GM13977 (cell line): Measurements from ENCODE around the gene SLC9A4.

Experiments used
- DNase-seq: peaks from one replicate; pipeline ENCODE4 v3.0.0; 2012; ENCODE audit warnings: low spot score
- in situ Hi-C: fragments of 300-500 bp; cut with MboI; formaldehyde crosslinking; loops from one replicate; pipeline ENCODE4 v1.12.0; 2022; ENCODE audit warnings: low sequenced_read_pairs, low pct_unique_long_range_greater_than_20kb, mixed read lengths, inconsistent platforms; ENCODE audit not compliant: unreplicated experiment
- TF ChIP-seq, protein P1 (sequence below): IDR thresholded peaks from 2 replicates; pipeline ENCODE4 v1.5.1; 2012; ENCODE audit warnings: mild to moderate bottlenecking, control low read depth; ENCODE audit not compliant: insufficient read depth; ENCODE audit errors: extremely low read depth, missing control alignments

The SLC9A4 gene

DNA sequence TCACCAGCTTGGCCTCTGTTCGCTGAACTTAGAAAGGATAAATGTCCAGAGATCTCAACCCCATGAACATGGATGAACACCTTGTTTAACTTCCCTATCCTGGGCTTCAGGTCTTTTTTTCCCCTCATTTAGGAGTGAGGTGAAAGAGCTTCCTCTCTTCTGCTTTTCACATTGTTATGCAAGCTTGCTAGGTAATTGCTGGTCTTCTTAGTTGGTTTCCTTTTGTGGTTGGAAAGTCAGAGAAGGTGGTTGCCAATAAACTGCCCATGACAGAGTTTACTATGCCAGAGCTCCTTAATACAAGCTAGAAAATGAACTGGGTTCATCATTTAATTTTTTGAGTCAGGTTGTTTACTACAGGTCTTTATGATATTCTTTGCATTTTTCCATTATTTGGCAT lies 16.6 kb downstream of the SLC9A4 start:
- in situ Hi-C loops: no loop called here
- DNase-seq: no peak

DNA sequence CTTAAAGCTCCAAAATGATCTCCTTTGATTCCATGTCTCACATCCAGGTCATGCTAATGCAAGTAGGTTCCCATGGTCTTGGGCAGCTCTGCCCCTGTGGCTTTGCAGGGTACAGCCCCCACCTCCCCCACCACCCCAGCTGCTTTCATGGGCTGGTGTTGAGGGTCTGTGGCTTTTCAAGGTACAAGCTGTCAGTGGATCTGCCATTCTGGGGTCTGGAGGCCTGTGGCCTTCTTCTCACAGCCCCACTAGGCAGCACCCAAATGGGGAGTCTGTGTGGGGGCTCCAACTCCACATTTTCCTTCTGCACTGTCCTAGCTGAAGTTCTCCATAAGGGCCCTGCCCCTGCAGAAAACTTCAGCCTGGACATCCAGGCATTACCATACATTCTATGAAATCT lies 19.0 kb downstream of the SLC9A4 start:
- DNase-seq: no peak

More for the DNA sequence above, 16.6 kb downstream of the SLC9A4 start:
- TF ChIP-seq, protein P1, sequence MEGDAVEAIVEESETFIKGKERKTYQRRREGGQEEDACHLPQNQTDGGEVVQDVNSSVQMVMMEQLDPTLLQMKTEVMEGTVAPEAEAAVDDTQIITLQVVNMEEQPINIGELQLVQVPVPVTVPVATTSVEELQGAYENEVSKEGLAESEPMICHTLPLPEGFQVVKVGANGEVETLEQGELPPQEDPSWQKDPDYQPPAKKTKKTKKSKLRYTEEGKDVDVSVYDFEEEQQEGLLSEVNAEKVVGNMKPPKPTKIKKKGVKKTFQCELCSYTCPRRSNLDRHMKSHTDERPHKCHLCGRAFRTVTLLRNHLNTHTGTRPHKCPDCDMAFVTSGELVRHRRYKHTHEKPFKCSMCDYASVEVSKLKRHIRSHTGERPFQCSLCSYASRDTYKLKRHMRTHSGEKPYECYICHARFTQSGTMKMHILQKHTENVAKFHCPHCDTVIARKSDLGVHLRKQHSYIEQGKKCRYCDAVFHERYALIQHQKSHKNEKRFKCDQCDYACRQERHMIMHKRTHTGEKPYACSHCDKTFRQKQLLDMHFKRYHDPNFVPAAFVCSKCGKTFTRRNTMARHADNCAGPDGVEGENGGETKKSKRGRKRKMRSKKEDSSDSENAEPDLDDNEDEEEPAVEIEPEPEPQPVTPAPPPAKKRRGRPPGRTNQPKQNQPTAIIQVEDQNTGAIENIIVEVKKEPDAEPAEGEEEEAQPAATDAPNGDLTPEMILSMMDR: no peak

DNA sequence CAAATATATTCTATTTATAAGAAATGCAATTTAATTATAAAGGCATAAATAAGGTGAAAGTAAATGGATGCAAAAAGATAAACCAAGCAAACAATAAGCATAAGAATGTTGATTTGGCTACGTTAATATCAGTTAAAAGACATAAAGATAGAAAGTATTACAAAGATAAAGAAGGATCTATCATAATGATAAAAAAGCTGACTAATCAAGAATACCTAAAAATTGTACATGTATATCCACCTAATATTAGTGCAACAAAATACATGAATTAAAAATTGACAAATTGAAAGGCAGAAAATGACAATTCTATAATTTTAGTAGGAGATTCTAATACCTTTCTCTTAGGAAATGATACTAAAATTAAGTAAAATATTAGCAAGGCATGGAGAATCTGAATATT lies 21.5 kb downstream of the SLC9A4 start:
- no peak for DNase-seq
- TF ChIP-seq, protein P1: no peak
- in situ Hi-C loops: no loop called here

More for the DNA sequence above, 19.0 kb downstream of the SLC9A4 start:
- TF ChIP-seq, protein P1: no peak
- in situ Hi-C loops: no loop called here

DNA sequence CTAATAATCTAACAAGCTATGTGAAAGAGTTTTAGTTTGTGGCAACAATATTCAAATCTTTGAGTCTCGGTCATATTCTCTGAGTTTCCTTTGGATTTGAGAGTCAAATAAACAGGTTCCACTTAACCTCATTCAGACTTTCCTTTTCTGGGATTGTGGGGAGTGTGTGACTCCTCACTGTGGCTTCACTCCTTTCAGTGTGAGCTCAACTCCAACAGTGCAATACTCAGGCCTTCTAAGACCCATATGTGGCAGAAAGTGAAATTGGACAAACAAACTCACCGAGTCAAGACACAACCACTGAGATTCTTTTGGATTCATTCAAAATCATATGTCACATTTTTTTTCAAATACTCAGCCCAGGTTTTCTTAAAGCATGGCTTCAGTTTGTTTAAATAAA lies 25.4 kb downstream of the SLC9A4 start:
- in situ Hi-C loops: no loop called here
- DNase-seq: no peak
- TF ChIP-seq, protein P1: no peak

DNA sequence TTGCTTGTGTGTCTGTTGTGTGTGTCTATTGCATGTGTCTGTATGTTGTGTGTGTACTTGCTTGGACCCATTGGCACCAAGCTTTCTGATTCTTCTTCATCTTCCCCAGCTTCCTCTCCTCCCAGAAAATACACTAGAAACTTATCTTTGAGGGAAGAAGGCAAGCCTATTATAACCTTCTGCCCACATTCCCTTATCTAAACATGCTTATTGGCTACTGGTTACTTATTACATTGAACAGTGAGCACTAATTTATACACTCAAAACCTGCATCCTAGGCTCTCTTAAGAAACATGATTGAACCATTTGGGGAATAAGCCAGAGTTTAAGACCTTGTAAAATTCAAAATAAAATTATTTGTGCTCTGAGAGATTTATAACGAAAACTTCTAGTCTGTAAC lies 26.5 kb downstream of the SLC9A4 start:
- no peak for DNase-seq
- in situ Hi-C loops: no loop called here
- TF ChIP-seq, protein P1: no peak

DNA sequence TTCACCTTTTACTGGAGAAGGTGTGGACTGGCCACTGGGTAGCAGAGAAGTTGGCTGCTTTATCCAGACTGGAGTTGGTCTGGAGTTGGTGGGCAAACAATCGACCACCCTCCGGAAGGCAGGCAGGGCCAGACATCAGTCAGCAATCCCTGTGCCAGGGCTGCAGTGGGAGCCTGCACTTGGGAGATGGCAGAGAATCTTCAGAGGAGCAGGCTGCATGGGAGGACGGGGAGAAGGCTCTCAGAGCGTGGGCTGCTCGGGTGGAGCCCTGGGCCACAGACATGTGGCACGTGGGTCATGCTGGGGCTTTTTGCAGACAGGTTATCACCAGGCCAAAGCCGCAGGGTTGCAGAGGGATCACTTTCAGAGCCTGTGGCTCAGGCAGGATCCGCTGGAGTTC lies 29.6 kb downstream of the SLC9A4 start:
- no peak for DNase-seq
- in situ Hi-C loops: no loop called here
- TF ChIP-seq, protein P1: no peak

DNA sequence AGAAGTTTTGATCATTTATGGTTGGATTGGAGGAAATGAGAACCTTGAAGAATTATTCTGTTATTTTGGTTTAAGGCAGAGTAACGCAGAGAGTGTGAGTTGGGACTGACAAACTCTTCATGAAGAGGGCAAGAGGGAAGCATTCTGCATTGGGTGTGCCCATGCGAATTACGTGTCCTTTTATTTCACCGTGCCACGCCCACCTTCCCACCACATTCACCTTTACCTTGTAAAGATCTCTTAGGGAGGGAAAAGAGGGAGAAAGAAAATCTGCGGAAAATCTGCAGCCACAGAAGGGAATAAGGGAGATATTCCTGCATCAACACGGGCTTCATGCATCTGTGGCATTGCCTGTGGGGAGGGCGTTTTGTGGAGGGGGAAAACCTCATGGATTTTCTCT lies 31.8 kb downstream of the SLC9A4 start:
- in situ Hi-C loops: no loop called here
- no peak for DNase-seq
- TF ChIP-seq, protein P1: no peak
